Right lobe of liver (tissue), 6 donors: Measurements from ENCODE around the gene RNF212. TPM values are rescaled to one million over a fixed set of nuclear protein-coding genes. Genes with fewer than 3 reads are reported as not detected.
A peak's percentile ranks its signal among the peaks of the same experiment; 100 is the strongest.

Source experiments
- ATAC-seq, 4 donors: fragments of 200-7000 bp; cut with Tn5 transposase; one replicate each; pipeline ENCODE4 v1.9.1; 2020; ENCODE audit warnings: mild to moderate bottlenecking in 4 of 4, moderate library complexity in 4 of 4
- DNase-seq, 3 donors: peaks; one replicate each; pipeline ENCODE4 v3.0.0-alpha.2; 2020
- H3K27ac ChIP-seq, 3 donors: fragments of 200-600 bp; one replicate each; pipeline ENCODE4 v1.8.0; 2022
- H3K27me3 ChIP-seq, 2 donors: fragments of 200-600 bp; one replicate each; pipeline ENCODE4 v1.8.0; 2022
- H3K36me3 ChIP-seq, 4 donors: fragments of 200-600 bp; sonication (generic) in 1 of 4; one replicate each; pipeline versions ENCODE4 v1.5.1 to v1.8.0; 2017 to 2022; ENCODE audit warnings: control low read depth in 1 of 4
- H3K4me1 ChIP-seq, 4 donors: fragments of 200-600 bp; sonication (generic) in 1 of 4; one replicate each; pipeline versions ENCODE4 v1.5.1 to v1.8.0; 2017 to 2022; ENCODE audit warnings: control low read depth in 1 of 4
- H3K4me3 ChIP-seq, 3 donors: fragments of 200-600 bp; one replicate each; pipeline ENCODE4 v1.8.0; 2022
- H3K9me3 ChIP-seq, 4 donors: fragments of 200-600 bp; sonication (generic) in 1 of 4; one replicate each; pipeline versions ENCODE4 v1.5.1 to v1.8.0; 2017 to 2022; ENCODE audit warnings: control low read depth in 1 of 4
- POLR2A ChIP-seq: fragments of 450-650 bp; IDR thresholded peaks from one replicate; pipeline ENCODE4 v1.6.1; 2017; ENCODE audit warnings: antibody characterized with exemption, mild to moderate bottlenecking
- WGBS: methylation state at CpG from one replicate; pipeline ENCODE4 v1.1.6; 2018; ENCODE audit warnings: low coverage, low lambda C conversion rate; ENCODE audit not compliant: insufficient coverage; ENCODE audit errors: missing lambda C conversion rate; 5-methylcytosine and 5-hydroxymethylcytosine counted together
- intact Hi-C, 2 donors: fragments of 100-400 bp; cut with DNase I; formaldehyde crosslinking; loops; one replicate each; pipeline versions ENCODE4 v1.11.2 to v1.14.1; 2022
- total RNA-seq, 6 experiments: library from RNA; depleted of rRNA in 2 of 6; stranded (reverse); fragments of >200 nt in 2 of 6; fragmentation: NEBNext Ultra II Directional in 3 of 6; extraction: Animal tissue kit (Norgen Biotek cat#: 25700) in 3 of 6; gene quantifications; one replicate each; pipeline versions ENCODE4 v1.1.0 to v1.2.4, GENCODE V29; 2016 to 2023
- TF ChIP-seq, protein P1 (sequence below), 4 donors: fragments of 200-600 bp in 3 of 4; fragments of 450-650 bp in 1 of 4; IDR thresholded peaks; one replicate each; pipeline versions ENCODE4 v1.5.1 to v1.8.0; 2016 to 2022; ENCODE audit warnings: antibody characterized with exemption in 4 of 4, mild to moderate bottlenecking in 2 of 4
- donor health status: DM: no; HTN: yes; CAD: no.
- donor health status: DM: no; HTN: no; CAD: no.
- donor health status: DM: no; HTN: no; CAD: no.
- donor health status: DM: no; HTN: yes; CAD: no.
- donor health status: DM: no; HTN: yes; CAD: no.

The RNF212 gene
- total RNA-seq, 6 experiments from 2014 or later: 0.29 to 1.2 (median 0.50) TPM; not detected in 2

- WGBS: 90% methylated on average over 2 of the region's 21 CpGs
- no peaks in the 10 kb centered on the region for H3K27me3 ChIP-seq
- TF ChIP-seq, protein P1, sequence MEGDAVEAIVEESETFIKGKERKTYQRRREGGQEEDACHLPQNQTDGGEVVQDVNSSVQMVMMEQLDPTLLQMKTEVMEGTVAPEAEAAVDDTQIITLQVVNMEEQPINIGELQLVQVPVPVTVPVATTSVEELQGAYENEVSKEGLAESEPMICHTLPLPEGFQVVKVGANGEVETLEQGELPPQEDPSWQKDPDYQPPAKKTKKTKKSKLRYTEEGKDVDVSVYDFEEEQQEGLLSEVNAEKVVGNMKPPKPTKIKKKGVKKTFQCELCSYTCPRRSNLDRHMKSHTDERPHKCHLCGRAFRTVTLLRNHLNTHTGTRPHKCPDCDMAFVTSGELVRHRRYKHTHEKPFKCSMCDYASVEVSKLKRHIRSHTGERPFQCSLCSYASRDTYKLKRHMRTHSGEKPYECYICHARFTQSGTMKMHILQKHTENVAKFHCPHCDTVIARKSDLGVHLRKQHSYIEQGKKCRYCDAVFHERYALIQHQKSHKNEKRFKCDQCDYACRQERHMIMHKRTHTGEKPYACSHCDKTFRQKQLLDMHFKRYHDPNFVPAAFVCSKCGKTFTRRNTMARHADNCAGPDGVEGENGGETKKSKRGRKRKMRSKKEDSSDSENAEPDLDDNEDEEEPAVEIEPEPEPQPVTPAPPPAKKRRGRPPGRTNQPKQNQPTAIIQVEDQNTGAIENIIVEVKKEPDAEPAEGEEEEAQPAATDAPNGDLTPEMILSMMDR (IDR thresholded peaks at IDR 0.05): no peak
- TF ChIP-seq POLR2A: no peak
- no peaks in the 10 kb centered on the region for H3K36me3 ChIP-seq
- peaks cover 0 to 12% (median 4%) of the 10 kb centered on the region in 4 donors for H3K4me1 ChIP-seq
- intact Hi-C loops: no loop called here
- H3K4me3 ChIP-seq: no peak overlapping the region
- no peak overlapping the region for H3K27ac ChIP-seq
- no peak for ATAC-seq
- H3K9me3 ChIP-seq: no peaks in the 10 kb centered on the region
- peak in 2 of 3 donors; percentile 45 to 55 for DNase-seq
These were observed 63.8 kb downstream of the RNF212 start for GRCh38 chr4:1049591-1049905.

GRCh38 chr4:1048773-1049590, 64.4 kb downstream of the RNF212 start:
- Histone ChIP-seq H3K9me3 (no peaks in the 10 kb centered on the region), H3K36me3 (no peaks in the 10 kb centered on the region), H3K4me3 (no peak overlapping the region), H3K27me3 (no peaks in the 10 kb centered on the region), H3K27ac (no peak overlapping the region), H3K4me1 (peaks cover 0 to 12% (median 4%) of the 10 kb centered on the region in 4 donors)
- intact Hi-C loops: no loop called here
- WGBS: 74% methylated on average over 4 of the region's 16 CpGs
- no peak for ATAC-seq
- TF ChIP-seq POLR2A: no peak
- TF ChIP-seq, protein P1 (IDR thresholded peaks at IDR 0.05): no peak
- peak in 1 of 3 donors; percentile 28 for DNase-seq

DNA sequence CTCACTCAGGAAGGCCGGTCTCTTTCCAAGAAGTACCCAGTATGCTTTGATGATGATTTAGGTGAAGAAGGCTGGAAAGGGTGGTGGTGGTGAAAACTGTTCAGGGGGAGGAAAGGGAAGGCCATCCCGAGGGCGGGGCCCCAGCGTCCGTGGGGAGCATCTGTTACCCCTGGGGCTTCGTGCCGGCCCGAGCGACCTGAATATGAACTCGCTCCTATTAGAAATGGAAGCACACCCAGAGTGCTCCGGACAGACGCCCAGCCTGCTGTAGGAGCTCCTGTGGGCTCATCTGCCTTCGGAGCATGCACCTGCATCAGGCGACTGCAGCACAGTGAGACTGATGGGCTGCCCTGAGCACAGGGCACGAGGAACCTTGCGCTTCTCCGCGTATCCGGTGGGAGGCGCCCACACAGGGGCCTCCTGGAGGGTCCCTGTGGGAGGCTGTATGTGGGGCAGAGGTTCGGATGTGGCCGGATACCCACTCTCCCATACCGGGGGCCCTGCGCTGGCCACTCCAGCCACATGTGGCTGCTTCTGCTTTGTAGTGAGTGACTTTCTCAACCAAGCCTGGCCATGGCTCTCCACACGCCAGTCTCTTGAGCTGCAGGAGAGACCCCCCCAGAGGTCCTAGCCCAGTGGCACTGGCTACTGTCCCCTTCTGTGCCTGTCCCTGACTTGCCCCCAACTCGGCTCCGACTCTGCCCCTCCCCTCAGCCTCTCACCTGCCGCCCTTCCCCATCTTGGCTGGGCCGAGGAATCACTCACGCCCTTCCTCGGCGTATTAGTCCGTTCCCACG, 65.2 kb downstream of the RNF212 start:
- Histone ChIP-seq H3K4me3 (no peak overlapping the region), H3K27me3 (no peaks in the 10 kb centered on the region)

More for the DNA sequence above, 65.2 kb downstream of the RNF212 start:
- H3K27ac ChIP-seq: peak overlapping the region in 1 of 3 donors; percentile 52
- DNase-seq: peak in 1 of 3 donors; percentile 51
- intact Hi-C loops: no loop called here
- peaks cover 0 to 12% (median 4%) of the 10 kb centered on the region in 4 donors for H3K4me1 ChIP-seq
- ATAC-seq: no peak
- TF ChIP-seq POLR2A: no peak
- TF ChIP-seq, protein P1 (IDR thresholded peaks at IDR 0.05): no peak
- H3K9me3 ChIP-seq: no peaks in the 10 kb centered on the region
- WGBS: 76% methylated on average over 9 of the region's 34 CpGs
- H3K36me3 ChIP-seq: no peaks in the 10 kb centered on the region
